Ureter (tissue), 1 donor: ENCODE results near the gene EIF4E1B. TPM values are rescaled to one million over a fixed set of nuclear protein-coding genes. Genes with fewer than 3 reads are reported as not detected.

Experiments
- DNase-seq: peaks from one replicate; pipeline ENCODE4 v3.0.0-alpha.2; 2020; ENCODE audit warnings: low spot score
- total RNA-seq: library from RNA; stranded (reverse); gene quantifications from one replicate; pipeline ENCODE4 v1.2.4, GENCODE V29; 2023
- donor health status: DM: yes; HTN: yes; CAD: no.

EIF4E1B gene
- total RNA-seq, 1 donor from 2014 or later: not detected

GRCh38 chr5:176626876-176627236 is 3.6 kb upstream of the EIF4E1B start:
- DNase-seq: no peak

GRCh38 chr5:176627582-176627981 is 2.9 kb upstream of the EIF4E1B start:
- no peak for DNase-seq

- DNase-seq: no peak
These were observed 1.9 kb upstream of the EIF4E1B start for GRCh38 chr5:176628406-176629228.

GRCh38 chr5:176629317-176629852 is 1.1 kb upstream of the EIF4E1B start:
- DNase-seq: no peak

GRCh38 chr5:176630681-176631222 is 277 bp downstream of the EIF4E1B start:
- DNase-seq: no peak

- DNase-seq: no peak
These were observed 1.1 kb downstream of the EIF4E1B start for GRCh38 chr5:176631383-176632200.

GRCh38 chr5:176632745-176633144 is 2.3 kb downstream of the EIF4E1B start:
- DNase-seq: no peak

GRCh38 chr5:176633598-176633997 is 3.1 kb downstream of the EIF4E1B start:
- DNase-seq: no peak

- no peak for DNase-seq
These were observed 6.0 kb downstream of the EIF4E1B start for GRCh38 chr5:176636426-176636825.

- DNase-seq: no peak
These were observed 7.1 kb downstream of the EIF4E1B start for GRCh38 chr5:176637556-176637955.

GRCh38 chr5:176638437-176638836 is 8.0 kb downstream of the EIF4E1B start:
- no peak for DNase-seq

- no peak for DNase-seq
These were observed 8.7 kb downstream of the EIF4E1B start for GRCh38 chr5:176639208-176639607.

- DNase-seq: no peak
These were observed 9.5 kb downstream of the EIF4E1B start for GRCh38 chr5:176639981-176640380.

- no peak for DNase-seq
These were observed 10.1 kb downstream of the EIF4E1B start for GRCh38 chr5:176640616-176641015.

GRCh38 chr5:176642675-176643490 is 12.4 kb downstream of the EIF4E1B start:
- DNase-seq: no peak

- DNase-seq: no peak
These were observed 13.2 kb downstream of the EIF4E1B start for GRCh38 chr5:176643491-176644219.

GRCh38 chr5:176644294-176644693 is 13.8 kb downstream of the EIF4E1B start:
- DNase-seq: no peak

- no peak for DNase-seq
These were observed 14.6 kb downstream of the EIF4E1B start for GRCh38 chr5:176644878-176645670.

- no peak for DNase-seq
These were observed 15.7 kb downstream of the EIF4E1B start for GRCh38 chr5:176646049-176646706.

- no peak for DNase-seq
These were observed 16.2 kb downstream of the EIF4E1B start for GRCh38 chr5:176646707-176647029.
